Measurements from ENCODE around the gene MRPL44.

The MRPL44 gene

GRCh38 chr2:223954401-223954800 lies 2.9 kb upstream of the MRPL44 start:
- Histone ChIP-seq H2BK15ac (replicated peaks; ENCODE audit: low read depth) (no peak overlapping the region), H3K4me3 (ENCODE audit: low read length) (no peak overlapping the region), H3K27me3 (ENCODE audit: insufficient read depth, low read length, poor library complexity) (no peaks in the 10 kb centered on the region)

GRCh38 chr2:223956300-223956699 lies 963 bp upstream of the MRPL44 start:
- Histone ChIP-seq H2BK15ac (replicated peaks; ENCODE audit: low read depth) (peak overlapping the region; percentile 57), H2BK5ac (ENCODE audit: low read length) (no peak overlapping the region), H3K4me2 (ENCODE audit: low read length) (no peak overlapping the region), H3K18ac (ENCODE audit: low read length) (peak overlapping the region; percentile 28), H3K79me1 (ENCODE audit: low read length) (peaks cover 1% of the 10 kb centered on the region), H3K79me2 (ENCODE audit: control insufficient read depth, insufficient read depth, low read length) (peaks cover 27% of the 10 kb centered on the region), H3K4me3 (ENCODE audit: low read length) (no peak overlapping the region), H3K27ac (ENCODE audit: low read depth, low read length) (no peak overlapping the region), H3K4me1 (ENCODE audit: control insufficient read depth, low read depth, low read length) (peaks cover 4% of the 10 kb centered on the region), H3K36me3 (ENCODE audit: control insufficient read depth, insufficient read depth, low read length) (peaks cover 2% of the 10 kb centered on the region), H4K8ac (ENCODE audit: low read depth, low read length) (no peak overlapping the region), H2BK120ac (ENCODE audit: low read depth, low read length) (no peak overlapping the region), H3K9ac (ENCODE audit: low read length) (no peak overlapping the region), H3K4ac (ENCODE audit: low read depth, low read length) (no peak overlapping the region), H3K27me3 (ENCODE audit: insufficient read depth, low read length, poor library complexity) (no peaks in the 10 kb centered on the region), H2AK5ac (ENCODE audit: low read length) (no peak overlapping the region), H3K23ac (ENCODE audit: low read length) (no peak overlapping the region), H3K56ac (ENCODE audit: low read length) (no peak overlapping the region), H4K5ac (ENCODE audit: low read length) (no peak overlapping the region)
- no peak for DNase-seq
- no CpG with 5 or more reads among the region's 4 CpGs for WGBS (ENCODE audit: extremely low coverage, insufficient coverage, low lambda C conversion rate)

More at GRCh38 chr2:223954401-223954800, 2.9 kb upstream of the MRPL44 start:
- H3K79me1 ChIP-seq (ENCODE audit: low read length) = no peaks in the 10 kb centered on the region
- no peak overlapping the region for H3K4ac ChIP-seq (ENCODE audit: low read depth, low read length)
- no peak overlapping the region for H3K9ac ChIP-seq (ENCODE audit: low read length)
- no peak overlapping the region for H3K27ac ChIP-seq (ENCODE audit: low read depth, low read length)
- peaks cover 14% of the 10 kb centered on the region for H3K79me2 ChIP-seq (ENCODE audit: control insufficient read depth, insufficient read depth, low read length)
- H3K23ac ChIP-seq (ENCODE audit: low read length) = no peak overlapping the region
- H4K8ac ChIP-seq (ENCODE audit: low read depth, low read length) = no peak overlapping the region
- no peak overlapping the region for H4K5ac ChIP-seq (ENCODE audit: low read length)
- H3K4me1 ChIP-seq (ENCODE audit: control insufficient read depth, low read depth, low read length) = no peaks in the 10 kb centered on the region
- H2BK120ac ChIP-seq (ENCODE audit: low read depth, low read length) = no peak overlapping the region
- no peak overlapping the region for H2BK5ac ChIP-seq (ENCODE audit: low read length)
- DNase-seq = no peak
- H3K56ac ChIP-seq (ENCODE audit: low read length) = no peak overlapping the region
- H3K18ac ChIP-seq (ENCODE audit: low read length) = no peak overlapping the region
- no peak overlapping the region for H3K4me2 ChIP-seq (ENCODE audit: low read length)
- WGBS (ENCODE audit: extremely low coverage, insufficient coverage, low lambda C conversion rate) = no CpG with 5 or more reads among the region's 3 CpGs
- no peaks in the 10 kb centered on the region for H3K36me3 ChIP-seq (ENCODE audit: control insufficient read depth, insufficient read depth, low read length)
- H2AK5ac ChIP-seq (ENCODE audit: low read length) = no peak overlapping the region

GRCh38 chr2:223959688-223960087 lies 2.4 kb downstream of the MRPL44 start:
- H3K27ac ChIP-seq (ENCODE audit: low read depth, low read length) = no peak overlapping the region
- H3K4me3 ChIP-seq (ENCODE audit: low read length) = no peak overlapping the region
- H3K4ac ChIP-seq (ENCODE audit: low read depth, low read length) = no peak overlapping the region
- DNase-seq = no peak
- no CpG with 5 or more reads among the region's 5 CpGs for WGBS (ENCODE audit: extremely low coverage, insufficient coverage, low lambda C conversion rate)
- H3K79me2 ChIP-seq (ENCODE audit: control insufficient read depth, insufficient read depth, low read length) = peaks cover 41% of the 10 kb centered on the region
- H3K4me2 ChIP-seq (ENCODE audit: low read length) = no peak overlapping the region
- H3K27me3 ChIP-seq (ENCODE audit: insufficient read depth, low read length, poor library complexity) = no peaks in the 10 kb centered on the region
- no peak overlapping the region for H4K8ac ChIP-seq (ENCODE audit: low read depth, low read length)
- H2BK15ac ChIP-seq (replicated peaks; ENCODE audit: low read depth) = no peak overlapping the region
- peaks cover 3% of the 10 kb centered on the region for H3K79me1 ChIP-seq (ENCODE audit: low read length)
- H3K56ac ChIP-seq (ENCODE audit: low read length) = no peak overlapping the region
- no peak overlapping the region for H2AK5ac ChIP-seq (ENCODE audit: low read length)
- peaks cover 2% of the 10 kb centered on the region for H3K36me3 ChIP-seq (ENCODE audit: control insufficient read depth, insufficient read depth, low read length)
- no peak overlapping the region for H2BK5ac ChIP-seq (ENCODE audit: low read length)
- peaks cover 4% of the 10 kb centered on the region for H3K4me1 ChIP-seq (ENCODE audit: control insufficient read depth, low read depth, low read length)
- no peak overlapping the region for H4K5ac ChIP-seq (ENCODE audit: low read length)
- H2BK120ac ChIP-seq (ENCODE audit: low read depth, low read length) = no peak overlapping the region
- H3K9ac ChIP-seq (ENCODE audit: low read length) = no peak overlapping the region
- H3K18ac ChIP-seq (ENCODE audit: low read length) = no peak overlapping the region
- H3K23ac ChIP-seq (ENCODE audit: low read length) = no peak overlapping the region

GRCh38 chr2:223967981-223968380 lies 10.7 kb downstream of the MRPL44 start:
- H3K18ac ChIP-seq (ENCODE audit: low read length) = no peak overlapping the region
- no peak overlapping the region for H3K23ac ChIP-seq (ENCODE audit: low read length)
- H3K56ac ChIP-seq (ENCODE audit: low read length) = no peak overlapping the region
- H3K9ac ChIP-seq (ENCODE audit: low read length) = no peak overlapping the region
- H3K4me1 ChIP-seq (ENCODE audit: control insufficient read depth, low read depth, low read length) = no peaks in the 10 kb centered on the region
- no peak overlapping the region for H3K4me2 ChIP-seq (ENCODE audit: low read length)
- H3K79me2 ChIP-seq (ENCODE audit: control insufficient read depth, insufficient read depth, low read length) = peaks cover 2% of the 10 kb centered on the region
- no peak overlapping the region for H2BK15ac ChIP-seq (replicated peaks; ENCODE audit: low read depth)
- H3K79me1 ChIP-seq (ENCODE audit: low read length) = peaks cover 2% of the 10 kb centered on the region
- no peak overlapping the region for H2BK5ac ChIP-seq (ENCODE audit: low read length)
- DNase-seq = no peak
- no peak overlapping the region for H4K8ac ChIP-seq (ENCODE audit: low read depth, low read length)
- H3K4ac ChIP-seq (ENCODE audit: low read depth, low read length) = no peak overlapping the region
- H4K5ac ChIP-seq (ENCODE audit: low read length) = no peak overlapping the region
- no peaks in the 10 kb centered on the region for H3K36me3 ChIP-seq (ENCODE audit: control insufficient read depth, insufficient read depth, low read length)
- H2AK5ac ChIP-seq (ENCODE audit: low read length) = no peak overlapping the region
- no peaks in the 10 kb centered on the region for H3K27me3 ChIP-seq (ENCODE audit: insufficient read depth, low read length, poor library complexity)
- no peak overlapping the region for H2BK120ac ChIP-seq (ENCODE audit: low read depth, low read length)
- no CpG with 5 or more reads among the region's 2 CpGs for WGBS (ENCODE audit: extremely low coverage, insufficient coverage, low lambda C conversion rate)
- H3K4me3 ChIP-seq (ENCODE audit: low read length) = no peak overlapping the region
- no peak overlapping the region for H3K27ac ChIP-seq (ENCODE audit: low read depth, low read length)

- DNase-seq = no peak
- no peak overlapping the region for H2BK15ac ChIP-seq (replicated peaks; ENCODE audit: low read depth)
- no peak overlapping the region for H2AK5ac ChIP-seq (ENCODE audit: low read length)
- H4K5ac ChIP-seq (ENCODE audit: low read length) = no peak overlapping the region
- H2BK120ac ChIP-seq (ENCODE audit: low read depth, low read length) = no peak overlapping the region
- no peak overlapping the region for H2BK5ac ChIP-seq (ENCODE audit: low read length)
- H3K4me3 ChIP-seq (ENCODE audit: low read length) = no peak overlapping the region
- no CpG with 5 or more reads among the region's 3 CpGs for WGBS (ENCODE audit: extremely low coverage, insufficient coverage, low lambda C conversion rate)
- H3K4me1 ChIP-seq (ENCODE audit: control insufficient read depth, low read depth, low read length) = no peaks in the 10 kb centered on the region
- no peak overlapping the region for H3K18ac ChIP-seq (ENCODE audit: low read length)
- no peak overlapping the region for H3K4me2 ChIP-seq (ENCODE audit: low read length)
- H3K23ac ChIP-seq (ENCODE audit: low read length) = no peak overlapping the region
- no peak overlapping the region for H3K56ac ChIP-seq (ENCODE audit: low read length)
- H4K8ac ChIP-seq (ENCODE audit: low read depth, low read length) = no peak overlapping the region
- H3K27me3 ChIP-seq (ENCODE audit: insufficient read depth, low read length, poor library complexity) = no peaks in the 10 kb centered on the region
- no peak overlapping the region for H3K9ac ChIP-seq (ENCODE audit: low read length)
- no peak overlapping the region for H3K27ac ChIP-seq (ENCODE audit: low read depth, low read length)
- H3K4ac ChIP-seq (ENCODE audit: low read depth, low read length) = no peak overlapping the region
- no peaks in the 10 kb centered on the region for H3K79me1 ChIP-seq (ENCODE audit: low read length)
- H3K36me3 ChIP-seq (ENCODE audit: control insufficient read depth, insufficient read depth, low read length) = no peaks in the 10 kb centered on the region
- no peaks in the 10 kb centered on the region for H3K79me2 ChIP-seq (ENCODE audit: control insufficient read depth, insufficient read depth, low read length)
Measured at GRCh38 chr2:223969315-223969714, 12.1 kb downstream of the MRPL44 start.

GRCh38 chr2:223969856-223970255 lies 12.6 kb downstream of the MRPL44 start:
- H3K4me1 ChIP-seq (ENCODE audit: control insufficient read depth, low read depth, low read length) = no peaks in the 10 kb centered on the region
- no peak overlapping the region for H2BK120ac ChIP-seq (ENCODE audit: low read depth, low read length)
- no peaks in the 10 kb centered on the region for H3K36me3 ChIP-seq (ENCODE audit: control insufficient read depth, insufficient read depth, low read length)
- no peak overlapping the region for H3K4me3 ChIP-seq (ENCODE audit: low read length)
- no peak overlapping the region for H3K4ac ChIP-seq (ENCODE audit: low read depth, low read length)
- no peak overlapping the region for H3K9ac ChIP-seq (ENCODE audit: low read length)
- no peak overlapping the region for H2BK15ac ChIP-seq (replicated peaks; ENCODE audit: low read depth)
- H3K4me2 ChIP-seq (ENCODE audit: low read length) = no peak overlapping the region
- no peak overlapping the region for H3K23ac ChIP-seq (ENCODE audit: low read length)
- no peaks in the 10 kb centered on the region for H3K27me3 ChIP-seq (ENCODE audit: insufficient read depth, low read length, poor library complexity)
- H4K8ac ChIP-seq (ENCODE audit: low read depth, low read length) = no peak overlapping the region
- no peaks in the 10 kb centered on the region for H3K79me1 ChIP-seq (ENCODE audit: low read length)
- no peak overlapping the region for H4K5ac ChIP-seq (ENCODE audit: low read length)
- no peak overlapping the region for H2BK5ac ChIP-seq (ENCODE audit: low read length)
- H3K79me2 ChIP-seq (ENCODE audit: control insufficient read depth, insufficient read depth, low read length) = no peaks in the 10 kb centered on the region
- WGBS (ENCODE audit: extremely low coverage, insufficient coverage, low lambda C conversion rate) = no CpG with 5 or more reads among the region's 1 CpG
- no peak for DNase-seq
- H3K18ac ChIP-seq (ENCODE audit: low read length) = no peak overlapping the region
- H3K27ac ChIP-seq (ENCODE audit: low read depth, low read length) = no peak overlapping the region
- no peak overlapping the region for H3K56ac ChIP-seq (ENCODE audit: low read length)
- no peak overlapping the region for H2AK5ac ChIP-seq (ENCODE audit: low read length)
